Activated T-helper 1 cell treated with anti-CD3 and anti-CD28 coated beads, Interleukin-12 subunit alpha, Interleukin-12 subunit beta, Interleukin-2, Interleukin-4 antibody, amounts not matched to agents 30 ng/mL and 10 ng/mL and 1 ng/mL, durations not matched to agents 14 hours and 24 hours and 36 hours (primary cell): ENCODE results near the gene TCEA2. TPM values are rescaled to one million over a fixed set of nuclear protein-coding genes. Genes with fewer than 3 reads are reported as not detected.

Experiments
- DNase-seq: peaks from one replicate; pipeline ENCODE4 v3.0.0; 2021; ENCODE audit warnings: low spot score
- H3K27ac Mint-ChIP-seq: one replicate; pipeline ENCODE4 v1.8.0; 2021; ENCODE audit warnings: mild to moderate bottlenecking, mixed read lengths
- H3K27me3 Mint-ChIP-seq: one replicate; pipeline ENCODE4 v1.8.0; 2022; ENCODE audit warnings: mild to moderate bottlenecking, moderate library complexity, mixed read lengths; ENCODE audit not compliant: insufficient read depth
- H3K36me3 Mint-ChIP-seq: one replicate; pipeline ENCODE4 v1.8.0; 2021; ENCODE audit warnings: low read depth, mixed read lengths
- H3K4me1 Mint-ChIP-seq: one replicate; pipeline ENCODE4 v1.8.0; 2021; ENCODE audit warnings: low read depth, mixed read lengths
- H3K4me3 Mint-ChIP-seq: one replicate; pipeline ENCODE4 v1.8.0; 2021; ENCODE audit warnings: mild to moderate bottlenecking, moderate library complexity, mixed read lengths
- H3K9me3 Mint-ChIP-seq: one replicate; pipeline ENCODE4 v1.8.0; 2021; ENCODE audit warnings: mixed read lengths
- intact Hi-C: fragments of 100-400 bp; cut with micrococcal nuclease; formaldehyde crosslinking; loops from one replicate; pipeline ENCODE4 v1.15.1; 2024
- total RNA-seq: library from RNA; stranded (reverse); gene quantifications from 2 replicates; pipeline ENCODE4 v1.2.3, GENCODE V29; 2022

Gene TCEA2
- total RNA-seq, result 33.8 TPM in 2 replicates

DNA sequence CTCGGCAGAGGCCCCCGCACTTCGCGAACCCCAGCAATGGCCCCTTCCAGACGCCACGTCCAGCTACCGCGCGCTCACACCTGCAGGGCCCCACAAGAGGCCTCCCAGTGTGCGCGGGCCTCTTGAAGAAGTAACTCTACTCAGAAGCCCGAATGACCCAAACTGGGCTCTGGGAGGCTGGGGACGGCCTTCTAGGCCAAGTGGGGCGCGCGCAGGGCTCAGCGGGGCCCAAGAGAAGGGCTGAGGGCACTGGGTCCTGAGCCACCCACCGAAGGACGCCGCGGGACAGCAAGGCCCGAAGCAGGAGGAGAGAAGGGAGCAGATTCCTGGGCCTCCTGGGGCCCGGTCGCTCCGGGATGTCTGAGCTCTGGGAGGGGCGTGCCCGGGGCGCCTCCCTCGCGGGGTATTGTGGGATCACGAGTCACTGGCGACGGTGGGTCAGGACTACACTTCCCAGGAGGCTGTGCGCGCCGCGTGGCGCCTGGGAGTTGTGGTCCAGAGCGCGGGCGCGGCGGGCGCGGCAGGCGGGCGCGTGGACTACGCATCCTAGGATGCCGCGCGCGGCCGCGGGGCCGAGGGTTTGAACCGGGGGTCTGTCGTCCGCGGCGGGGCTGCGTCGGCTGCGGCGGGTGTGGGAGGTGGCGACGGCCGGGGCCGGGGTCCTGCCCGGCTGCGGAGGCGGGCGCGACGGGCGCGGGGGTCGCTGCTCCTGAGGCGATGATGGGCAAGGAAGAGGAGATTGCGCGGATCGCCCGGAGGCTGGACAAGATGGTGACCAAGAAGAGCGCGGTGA lies at the start of gene TCEA2:
TCEA2 (plus strand) TSS at position 603 of the 793 bp plus-strand sequence; CDS start at position 718, 115 bp downstream.
- Mint-ChIP-seq H3K4me1 (peaks cover 56% of the 10 kb centered on the region), H3K27ac (peak within 1 kb of the TSS; percentile 95)

DNA sequence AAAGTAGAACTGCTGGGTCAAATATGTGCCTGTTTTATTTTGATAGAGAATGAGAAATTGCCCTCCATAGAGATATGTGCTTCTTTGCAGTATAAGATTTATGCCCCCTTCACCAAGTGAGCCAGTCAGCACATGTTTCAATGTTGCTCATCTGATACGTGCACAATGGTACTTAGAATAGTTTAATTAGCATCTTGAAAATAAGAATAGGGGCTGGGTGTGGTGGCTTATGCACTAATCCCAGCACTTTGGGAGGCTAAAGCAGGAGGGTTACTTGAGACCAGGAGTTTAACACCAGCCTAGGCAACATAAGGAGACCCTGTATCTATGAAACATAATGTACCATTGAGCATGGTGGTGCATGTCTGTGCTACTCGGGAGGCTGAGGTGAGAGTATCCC lies 47.4 kb upstream of the TCEA2 start:
- Mint-ChIP-seq H3K27me3 (no peaks in the 10 kb centered on the region), H3K9me3 (no peaks in the 10 kb centered on the region), H3K4me1 (peaks cover 34% of the 10 kb centered on the region), H3K36me3 (peaks cover 50% of the 10 kb centered on the region), H3K4me3 (no peak overlapping the region), H3K27ac (no peak overlapping the region)
- intact Hi-C loops, result no loop called here
- no peak for DNase-seq

More for the DNA sequence above, at the start of gene TCEA2:
- H3K27me3 Mint-ChIP-seq, result no peaks in the 10 kb centered on the region
- H3K36me3 Mint-ChIP-seq, result peaks cover 2% of the 10 kb centered on the region
- DNase-seq, result peak; percentile 94
- H3K4me3 Mint-ChIP-seq, result peak within 1 kb of the TSS; percentile 93
- intact Hi-C loops, result loop anchor here (1.0 to 5.0 kb wide), 14 partner anchors 17 to 845 kb away; partner anchors contain the start of genes ARFGAP1, ARFRP1, DNAJC5 and GMEB2
- H3K9me3 Mint-ChIP-seq, result no peaks in the 10 kb centered on the region

DNA sequence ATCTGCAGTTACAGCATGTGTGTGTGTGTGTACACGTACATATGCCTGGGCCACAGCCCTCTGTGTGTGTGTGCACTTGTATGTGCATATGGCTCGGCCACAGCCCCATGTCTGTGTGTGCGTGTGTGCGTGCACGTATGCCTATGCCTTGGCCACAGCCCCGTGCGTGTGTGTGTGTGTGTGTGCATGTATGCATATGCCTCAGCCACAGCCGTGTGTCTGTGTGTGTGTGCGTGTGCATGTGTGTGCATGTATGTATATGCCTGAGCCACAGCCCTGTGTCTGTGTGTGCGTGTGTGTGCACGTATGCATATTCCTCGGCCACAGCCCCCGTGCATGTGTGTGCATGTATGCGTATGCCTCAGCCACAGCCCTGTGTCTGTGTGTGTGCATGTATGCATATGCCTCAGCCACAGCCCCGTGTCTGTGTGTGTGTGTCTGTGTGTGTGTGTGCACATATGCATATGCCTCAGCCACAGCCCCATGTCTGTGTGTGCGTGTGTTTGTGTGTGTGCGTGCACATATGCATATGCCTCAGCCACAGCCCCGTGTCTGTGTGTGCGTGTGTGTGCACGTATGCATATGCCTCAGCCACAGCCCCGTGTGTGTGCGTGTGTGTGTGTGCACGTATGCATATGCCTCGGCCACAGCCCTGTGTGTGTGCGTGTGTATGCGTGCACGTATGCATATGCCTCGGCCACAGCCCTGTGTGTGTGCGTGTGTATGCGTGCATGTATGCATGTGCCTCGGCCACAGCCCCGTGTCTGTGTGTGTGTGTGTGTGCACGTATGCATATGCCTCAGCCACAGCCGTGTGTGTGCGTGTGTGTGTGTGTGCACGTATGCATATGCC lies 41.6 kb upstream of the TCEA2 start:
- Mint-ChIP-seq H3K4me3 (no peak overlapping the region), H3K4me1 (no peaks in the 10 kb centered on the region), H3K36me3 (peaks cover 52% of the 10 kb centered on the region), H3K9me3 (no peaks in the 10 kb centered on the region), H3K27me3 (no peaks in the 10 kb centered on the region), H3K27ac (no peak overlapping the region)
- DNase-seq, result no peak
- intact Hi-C loops, result no loop called here

DNA sequence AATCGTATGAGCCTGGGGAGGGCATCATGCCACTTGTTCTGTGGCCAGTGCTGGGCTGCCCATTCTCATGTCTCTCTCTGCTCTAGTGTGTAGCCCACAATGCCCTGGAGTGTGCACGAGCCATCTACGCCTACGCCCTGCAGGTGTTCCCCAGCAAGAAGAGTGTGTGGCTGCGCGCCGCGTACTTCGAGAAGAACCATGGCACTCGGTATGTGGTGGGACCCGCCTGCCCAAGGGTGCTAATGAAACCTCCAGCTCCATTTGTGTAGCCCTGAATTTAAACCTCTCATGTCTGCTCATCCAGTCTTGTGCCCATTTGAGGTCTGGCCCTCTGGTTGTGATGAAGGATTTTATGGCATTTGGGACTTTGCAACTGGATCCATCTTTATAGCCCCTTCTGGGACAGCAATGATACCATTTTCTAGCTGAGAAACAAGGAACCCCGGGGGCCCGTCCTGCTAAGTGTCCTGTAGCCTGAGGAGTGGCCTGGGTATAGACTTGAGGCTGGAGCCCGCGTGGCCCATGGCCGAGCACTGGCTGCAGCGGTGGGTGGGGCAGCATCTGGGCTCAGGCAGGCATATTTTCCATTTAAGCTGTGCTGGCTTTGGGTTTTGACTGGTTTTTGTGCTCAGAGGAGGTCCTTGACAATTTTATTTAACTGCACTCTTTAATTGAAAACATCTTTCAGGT lies 40.2 kb upstream of the TCEA2 start:
- no peaks in the 10 kb centered on the region for H3K4me1 Mint-ChIP-seq
- no peaks in the 10 kb centered on the region for H3K9me3 Mint-ChIP-seq
- H3K4me3 Mint-ChIP-seq, result no peak overlapping the region
- H3K27ac Mint-ChIP-seq, result no peak overlapping the region
- DNase-seq, result no peak
- intact Hi-C loops, result no loop called here
- no peaks in the 10 kb centered on the region for H3K27me3 Mint-ChIP-seq
- H3K36me3 Mint-ChIP-seq, result peaks cover 49% of the 10 kb centered on the region

DNA sequence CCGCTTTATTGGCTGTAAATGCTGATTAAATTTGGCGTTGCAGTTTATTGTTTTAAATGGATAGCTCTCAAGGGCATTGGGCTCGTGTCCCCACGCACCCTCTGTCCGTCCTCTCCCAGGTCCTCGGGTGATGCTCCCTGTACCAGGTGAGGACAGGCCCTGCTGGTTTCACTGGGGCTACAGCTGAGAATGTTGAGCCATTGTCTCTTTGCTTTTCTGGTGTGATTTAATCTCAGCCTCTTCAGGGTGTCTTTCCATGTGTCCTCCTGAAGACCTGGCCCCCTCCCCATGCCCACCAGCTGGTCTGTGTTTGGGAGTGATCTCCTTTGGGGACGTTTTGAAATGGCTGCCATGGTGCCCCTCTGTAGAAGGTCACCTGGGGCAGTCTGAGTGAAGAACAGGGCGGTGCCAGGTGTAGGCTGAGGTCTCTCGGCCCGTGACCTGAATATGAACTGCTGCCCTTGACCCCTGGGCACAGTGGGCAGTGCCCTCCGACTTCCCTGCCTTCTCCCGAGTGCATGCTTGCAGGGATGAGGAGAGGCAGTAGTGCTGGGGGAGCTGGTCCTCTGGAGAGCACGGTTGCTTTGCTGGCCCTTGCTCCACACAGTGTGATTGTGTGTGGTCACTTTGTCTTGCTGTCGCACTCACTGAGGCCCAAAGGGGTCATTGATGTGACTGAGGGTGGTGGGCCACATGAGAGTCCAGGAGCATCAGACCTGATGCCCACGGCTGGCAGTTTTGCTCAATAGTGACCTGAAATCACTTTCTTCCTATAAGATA lies 39.4 kb upstream of the TCEA2 start:
- intact Hi-C loops, result no loop called here
- H3K9me3 Mint-ChIP-seq, result no peaks in the 10 kb centered on the region
- H3K4me1 Mint-ChIP-seq, result no peaks in the 10 kb centered on the region
- peak overlapping the region; percentile 34 for H3K27ac Mint-ChIP-seq
- DNase-seq, result no peak
- no peak overlapping the region for H3K4me3 Mint-ChIP-seq
- H3K27me3 Mint-ChIP-seq, result no peaks in the 10 kb centered on the region
- peaks cover 44% of the 10 kb centered on the region for H3K36me3 Mint-ChIP-seq

DNA sequence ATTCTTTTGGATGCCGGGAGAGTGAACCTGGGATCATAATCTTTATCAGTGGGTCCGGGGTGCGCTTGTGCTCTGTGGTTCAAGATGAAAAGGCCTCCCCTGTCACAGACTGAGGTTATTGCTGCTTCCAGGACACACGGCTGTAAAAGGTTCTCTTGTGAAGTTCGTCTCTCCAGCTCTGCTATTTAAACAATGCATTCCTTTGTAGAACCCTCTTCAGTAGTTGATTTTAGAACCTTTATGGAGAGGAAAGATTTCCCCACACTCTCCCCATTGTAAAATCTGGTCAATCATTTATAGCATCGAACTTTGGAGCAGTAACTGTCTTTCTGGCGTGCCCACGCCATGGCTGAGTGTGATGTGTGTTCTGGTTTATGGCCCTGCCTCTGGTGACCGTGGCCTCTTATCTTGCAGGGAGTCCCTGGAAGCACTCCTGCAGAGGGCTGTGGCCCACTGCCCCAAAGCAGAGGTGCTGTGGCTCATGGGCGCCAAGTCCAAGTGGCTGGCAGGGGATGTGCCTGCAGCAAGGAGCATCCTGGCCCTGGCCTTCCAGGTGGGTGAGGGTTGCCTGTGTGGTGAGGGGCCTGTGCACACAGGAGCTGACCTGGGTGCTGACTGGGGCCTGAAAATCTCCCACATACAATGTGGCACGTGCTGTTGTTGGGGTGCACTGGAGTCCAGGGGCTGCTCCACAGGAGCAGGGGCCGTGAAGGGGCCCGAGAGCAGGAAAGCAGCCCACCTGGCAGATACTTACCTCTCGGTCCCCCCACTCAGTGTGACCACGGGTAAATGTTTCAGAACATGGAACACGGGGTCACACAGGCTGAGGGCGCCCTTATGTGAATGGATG lies 38.6 kb upstream of the TCEA2 start:
- DNase-seq, result no peak
- no peaks in the 10 kb centered on the region for H3K27me3 Mint-ChIP-seq
- no peaks in the 10 kb centered on the region for H3K9me3 Mint-ChIP-seq
- H3K4me3 Mint-ChIP-seq, result no peak overlapping the region
- intact Hi-C loops, result no loop called here
- no peaks in the 10 kb centered on the region for H3K4me1 Mint-ChIP-seq
- H3K36me3 Mint-ChIP-seq, result peaks cover 43% of the 10 kb centered on the region
- H3K27ac Mint-ChIP-seq, result peak overlapping the region; percentile 34

DNA sequence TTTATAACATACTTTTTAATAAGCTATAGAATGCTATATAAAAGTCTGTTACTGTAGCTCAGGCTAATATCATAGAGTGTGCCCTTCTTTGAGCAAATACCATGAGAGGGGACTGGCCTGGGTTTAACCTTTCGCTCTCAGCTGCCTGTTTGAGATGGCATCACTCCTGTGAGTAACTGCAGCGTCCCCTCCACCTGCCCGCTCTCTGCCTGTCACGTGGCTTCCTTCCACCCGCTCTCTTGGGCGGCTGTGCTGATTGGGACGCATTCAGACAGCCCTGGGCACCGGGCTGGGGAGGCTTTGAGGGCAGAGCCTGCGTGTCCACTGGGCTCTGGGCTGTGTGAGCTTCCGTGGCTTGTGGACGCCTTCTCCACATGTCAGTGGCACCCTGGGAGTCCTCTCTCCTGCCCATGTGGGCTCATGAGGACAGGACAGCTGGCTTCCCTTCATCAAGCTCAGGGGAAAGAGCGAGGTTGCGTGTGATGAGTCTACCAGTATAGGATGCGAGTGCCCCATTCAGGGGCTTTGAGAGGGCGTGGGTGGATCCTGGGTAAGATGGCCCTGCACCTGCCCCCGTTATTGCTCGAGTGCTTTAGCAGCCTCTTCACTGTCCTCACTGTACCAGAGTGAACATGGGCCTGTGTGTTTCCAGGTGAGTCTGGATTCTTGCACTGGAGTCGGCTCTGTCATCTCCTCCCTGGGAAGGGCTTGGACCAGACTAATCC lies 37.7 kb upstream of the TCEA2 start:
- peaks cover 37% of the 10 kb centered on the region for H3K36me3 Mint-ChIP-seq
- no peak overlapping the region for H3K27ac Mint-ChIP-seq
- H3K27me3 Mint-ChIP-seq, result no peaks in the 10 kb centered on the region
- no peak overlapping the region for H3K4me3 Mint-ChIP-seq
- intact Hi-C loops, result no loop called here
- no peaks in the 10 kb centered on the region for H3K9me3 Mint-ChIP-seq
- no peaks in the 10 kb centered on the region for H3K4me1 Mint-ChIP-seq
- no peak for DNase-seq

DNA sequence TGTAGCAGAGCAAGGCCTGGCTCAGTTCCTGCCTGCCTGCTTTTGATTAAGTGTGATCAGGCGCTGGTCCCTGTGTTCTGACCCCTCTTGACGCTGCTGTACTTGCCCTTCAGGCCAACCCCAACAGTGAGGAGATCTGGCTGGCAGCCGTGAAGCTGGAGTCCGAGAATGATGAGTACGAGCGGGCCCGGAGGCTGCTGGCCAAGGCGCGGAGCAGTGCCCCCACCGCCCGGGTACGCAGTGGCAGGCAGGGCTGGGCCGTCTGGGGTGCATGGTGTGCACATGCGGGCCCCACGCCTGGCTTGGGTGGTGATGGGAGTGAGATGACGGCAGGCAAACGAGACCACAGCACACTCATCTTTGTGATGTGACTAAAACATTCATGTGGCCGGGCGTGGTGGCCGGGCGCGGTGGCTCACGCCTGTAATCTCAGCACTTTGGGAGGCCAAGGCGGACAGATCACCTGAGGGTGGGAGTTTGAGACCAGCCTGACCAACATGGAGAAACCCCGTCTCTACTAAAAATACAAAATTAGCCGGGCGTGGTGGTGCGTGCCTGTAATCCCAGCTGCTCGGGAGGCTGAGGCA lies 37.1 kb upstream of the TCEA2 start:
- intact Hi-C loops, result no loop called here

DNA sequence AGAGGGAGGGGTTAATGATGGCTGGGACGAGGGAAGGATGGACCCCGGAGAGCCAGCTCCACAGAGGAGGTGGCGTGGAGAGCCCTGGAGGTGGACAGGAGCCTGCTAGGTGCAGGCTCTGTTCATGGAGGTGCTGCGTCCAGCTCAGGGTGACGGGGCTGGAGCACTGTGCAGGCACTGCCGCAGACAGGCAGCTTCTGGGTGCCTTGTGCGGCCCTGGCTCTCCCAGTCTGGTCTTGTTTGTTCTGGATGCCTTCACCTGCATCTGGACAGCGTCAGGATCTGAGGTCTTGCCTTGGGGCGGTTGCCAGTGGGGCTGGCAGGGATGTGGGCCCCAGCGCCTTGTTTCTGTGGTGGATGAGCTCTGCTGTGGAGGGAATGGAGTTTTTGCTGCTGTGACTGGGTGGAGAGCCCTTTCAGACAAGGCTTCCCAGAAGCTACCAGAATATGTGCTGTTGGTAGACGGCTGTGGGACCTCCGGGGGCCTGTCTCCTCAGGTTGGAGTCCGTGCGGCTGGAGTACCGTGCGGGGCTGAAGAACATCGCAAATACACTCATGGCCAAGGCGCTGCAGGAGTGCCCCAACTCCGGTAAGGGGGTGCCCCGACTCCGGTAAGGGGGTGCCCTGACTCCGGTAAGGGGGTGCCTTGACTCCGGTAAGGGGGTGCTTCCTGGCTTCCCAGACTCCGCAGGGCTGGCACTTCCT lies 34.9 kb upstream of the TCEA2 start:
- Mint-ChIP-seq H3K36me3 (peaks cover 30% of the 10 kb centered on the region), H3K27ac (no peak overlapping the region), H3K4me3 (no peak overlapping the region), H3K9me3 (no peaks in the 10 kb centered on the region), H3K4me1 (no peaks in the 10 kb centered on the region), H3K27me3 (no peaks in the 10 kb centered on the region)
- intact Hi-C loops, result no loop called here
- DNase-seq, result no peak

More for the DNA sequence above, 37.1 kb upstream of the TCEA2 start:
- H3K9me3 Mint-ChIP-seq, result no peaks in the 10 kb centered on the region
- H3K4me3 Mint-ChIP-seq, result no peak overlapping the region
- H3K4me1 Mint-ChIP-seq, result no peaks in the 10 kb centered on the region
- DNase-seq, result no peak
- no peak overlapping the region for H3K27ac Mint-ChIP-seq
- no peaks in the 10 kb centered on the region for H3K27me3 Mint-ChIP-seq
- peaks cover 40% of the 10 kb centered on the region for H3K36me3 Mint-ChIP-seq

DNA sequence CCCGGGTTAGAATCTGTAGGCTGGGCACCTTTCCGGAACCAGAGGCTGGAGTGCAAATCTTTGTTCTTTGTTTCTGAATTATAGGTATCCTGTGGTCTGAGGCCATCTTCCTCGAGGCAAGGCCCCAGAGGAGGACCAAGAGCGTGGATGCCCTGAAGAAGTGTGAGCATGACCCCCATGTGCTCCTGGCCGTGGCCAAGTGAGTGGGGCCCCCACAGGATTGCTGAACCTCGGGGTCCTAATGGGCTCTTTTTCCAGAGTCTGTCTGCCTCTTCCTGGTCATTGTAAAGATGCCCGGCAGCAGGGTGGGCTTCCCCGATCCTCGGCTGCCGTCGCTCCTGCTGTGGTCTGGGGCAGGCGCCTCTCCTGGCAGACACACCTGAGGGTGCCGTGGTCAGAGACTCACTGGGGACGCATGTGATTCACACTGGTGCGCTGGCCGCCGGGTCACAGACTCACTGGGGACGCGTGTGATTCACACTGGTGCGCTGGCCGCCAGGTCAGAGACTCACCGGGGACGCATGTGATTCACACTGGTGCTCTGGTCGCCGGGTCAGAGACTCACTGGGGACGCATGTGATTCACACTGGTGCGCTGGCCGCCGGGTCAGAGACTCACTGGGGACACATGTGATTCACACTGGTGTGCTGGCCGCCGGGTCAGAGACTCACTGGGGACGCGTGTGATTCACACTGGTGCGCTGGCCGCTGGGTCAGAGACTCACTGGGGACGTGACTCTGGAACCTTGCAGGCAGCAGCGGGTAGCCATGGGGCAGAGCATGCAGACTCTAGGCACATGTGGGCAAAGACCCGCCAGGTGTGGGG lies 33.5 kb upstream of the TCEA2 start:
- H3K4me1 Mint-ChIP-seq, result peaks cover 11% of the 10 kb centered on the region
- H3K36me3 Mint-ChIP-seq, result peaks cover 28% of the 10 kb centered on the region

More for the DNA sequence above, 33.5 kb upstream of the TCEA2 start:
- no peaks in the 10 kb centered on the region for H3K27me3 Mint-ChIP-seq
- H3K27ac Mint-ChIP-seq, result no peak overlapping the region
- no peak for DNase-seq
- H3K4me3 Mint-ChIP-seq, result no peak overlapping the region
- H3K9me3 Mint-ChIP-seq, result no peaks in the 10 kb centered on the region
- intact Hi-C loops, result loop anchor here (2.0 kb wide), 1 partner anchor 41 kb away; no protein-coding TSS in a partner anchor
